Upper lobe of right lung (tissue), 1 donor: ENCODE measurements around the gene BTNL2. TPM values are rescaled to one million over a fixed set of nuclear protein-coding genes. Genes with fewer than 3 reads are reported as not detected.
"Not testable (repeated sequence)": the region's sequence is repeated elsewhere in the genome, so short reads cannot be mapped to it uniquely, and the experiment has no call there.

ENCODE experiments used
- ATAC-seq: fragments of 200-7000 bp; cut with Tn5 transposase; one replicate; pipeline ENCODE4 v1.9.1; 2020; ENCODE audit warnings: mild to moderate bottlenecking, moderate library complexity
- DNase-seq: peaks from one replicate; pipeline ENCODE4 v3.0.0-alpha.2; 2020
- H3K27ac ChIP-seq: fragments of 200-600 bp; one replicate; pipeline ENCODE4 v1.8.0; 2022
- H3K27me3 ChIP-seq: fragments of 200-600 bp; one replicate; pipeline ENCODE4 v1.8.0; 2022; ENCODE audit warnings: mild to moderate bottlenecking
- H3K36me3 ChIP-seq: fragments of 200-600 bp; one replicate; pipeline ENCODE4 v1.8.0; 2022
- H3K4me1 ChIP-seq: fragments of 200-600 bp; one replicate; pipeline ENCODE4 v1.8.0; 2022
- H3K4me3 ChIP-seq: fragments of 200-600 bp; one replicate; pipeline ENCODE4 v1.8.0; 2022; ENCODE audit warnings: mild to moderate bottlenecking
- H3K9me3 ChIP-seq: fragments of 200-600 bp; one replicate; pipeline ENCODE4 v1.8.0; 2022
- intact Hi-C: fragments of 100-400 bp; cut with DNase I; formaldehyde crosslinking; loops from one replicate; pipeline ENCODE4 v1.11.0; 2022
- total RNA-seq: library from RNA; stranded (reverse); fragmentation: NEBNext Ultra II Directional; extraction: Animal tissue kit (Norgen Biotek cat#: 25700); gene quantifications from one replicate; pipeline ENCODE4 v1.2.1, GENCODE V29; 2021
- TF ChIP-seq, protein P1 (sequence below): fragments of 200-600 bp; IDR thresholded peaks from one replicate; pipeline ENCODE4 v1.8.0; 2022; ENCODE audit warnings: antibody characterized with exemption
- donor health status: DM: no; HTN: yes; CAD: no; lungs with severe emphysema.

Gene BTNL2
- total RNA-seq, 1 donor from 2014 or later, result not detected

DNA sequence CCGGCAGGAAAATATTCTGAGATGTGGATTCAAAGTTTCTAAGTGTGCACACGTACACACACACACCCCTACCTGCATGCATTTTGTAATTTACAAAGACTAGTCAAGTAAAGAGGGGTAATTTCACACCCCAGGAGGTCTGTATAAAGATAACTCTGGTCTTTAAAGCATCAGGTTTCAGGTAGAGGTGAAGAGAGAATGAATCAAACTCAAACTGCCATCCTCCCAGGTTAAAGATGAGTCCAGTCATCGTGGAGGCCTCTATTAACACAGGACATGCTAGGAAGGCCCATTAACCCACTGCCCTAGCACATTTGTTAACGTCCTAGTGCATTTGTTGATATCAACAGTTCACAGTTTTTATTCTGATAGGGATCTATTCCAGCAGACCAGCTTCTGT lies 29.2 kb upstream of the BTNL2 start:
- no peaks in the 10 kb centered on the region for H3K36me3 ChIP-seq
- peak overlapping the region; percentile 84 for H3K27ac ChIP-seq
- TF ChIP-seq, protein P1, sequence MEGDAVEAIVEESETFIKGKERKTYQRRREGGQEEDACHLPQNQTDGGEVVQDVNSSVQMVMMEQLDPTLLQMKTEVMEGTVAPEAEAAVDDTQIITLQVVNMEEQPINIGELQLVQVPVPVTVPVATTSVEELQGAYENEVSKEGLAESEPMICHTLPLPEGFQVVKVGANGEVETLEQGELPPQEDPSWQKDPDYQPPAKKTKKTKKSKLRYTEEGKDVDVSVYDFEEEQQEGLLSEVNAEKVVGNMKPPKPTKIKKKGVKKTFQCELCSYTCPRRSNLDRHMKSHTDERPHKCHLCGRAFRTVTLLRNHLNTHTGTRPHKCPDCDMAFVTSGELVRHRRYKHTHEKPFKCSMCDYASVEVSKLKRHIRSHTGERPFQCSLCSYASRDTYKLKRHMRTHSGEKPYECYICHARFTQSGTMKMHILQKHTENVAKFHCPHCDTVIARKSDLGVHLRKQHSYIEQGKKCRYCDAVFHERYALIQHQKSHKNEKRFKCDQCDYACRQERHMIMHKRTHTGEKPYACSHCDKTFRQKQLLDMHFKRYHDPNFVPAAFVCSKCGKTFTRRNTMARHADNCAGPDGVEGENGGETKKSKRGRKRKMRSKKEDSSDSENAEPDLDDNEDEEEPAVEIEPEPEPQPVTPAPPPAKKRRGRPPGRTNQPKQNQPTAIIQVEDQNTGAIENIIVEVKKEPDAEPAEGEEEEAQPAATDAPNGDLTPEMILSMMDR, result no peak
- no peaks in the 10 kb centered on the region for H3K9me3 ChIP-seq
- H3K4me1 ChIP-seq, result peaks cover 10% of the 10 kb centered on the region
- intact Hi-C loops, result no loop called here
- DNase-seq (no peak), ATAC-seq (no peak)
- H3K27me3 ChIP-seq, result no peaks in the 10 kb centered on the region
- no peak overlapping the region for H3K4me3 ChIP-seq

GRCh38 chr6:32433950-32434349 lies 27.0 kb upstream of the BTNL2 start:
- DNase-seq, H3K9me3 ChIP-seq, H3K4me3 ChIP-seq, H3K27me3 ChIP-seq, H3K27ac ChIP-seq, H3K4me1 ChIP-seq, ATAC-seq, H3K36me3 ChIP-seq: not testable (repeated sequence)
- intact Hi-C loops, result loop anchor here (5.0 kb wide), 1 partner anchor 268 kb away; no protein-coding TSS in a partner anchor

DNA sequence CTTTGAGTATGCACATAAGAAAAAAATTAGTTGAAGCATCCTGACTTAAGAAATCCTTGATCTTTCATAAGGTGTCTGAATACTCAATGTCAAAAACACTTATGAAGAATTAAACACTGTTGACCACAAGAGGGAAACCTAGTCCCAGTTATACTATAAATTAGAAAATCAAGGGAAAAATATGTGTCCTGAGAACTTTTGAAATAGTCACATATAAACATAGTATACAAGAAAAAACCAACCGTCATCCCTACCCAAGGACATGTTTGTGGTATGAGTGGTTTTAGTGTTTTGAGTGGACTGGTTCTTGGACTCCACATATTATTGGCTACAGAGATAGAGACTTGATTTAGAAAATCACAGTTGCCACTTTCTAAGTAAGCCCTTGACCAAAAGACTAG lies 25.1 kb upstream of the BTNL2 start:
- no peaks in the 10 kb centered on the region for H3K36me3 ChIP-seq
- TF ChIP-seq, protein P1, result peak; percentile 55
- H3K4me3 ChIP-seq, result no peak overlapping the region
- H3K27me3 ChIP-seq, result no peaks in the 10 kb centered on the region
- DNase-seq (no peak), ATAC-seq (peak; percentile 55)
- H3K27ac ChIP-seq, result no peak overlapping the region
- no peaks in the 10 kb centered on the region for H3K9me3 ChIP-seq
- intact Hi-C loops, result loop anchor here (5.0 kb wide), 1 partner anchor 270 kb away; no protein-coding TSS in a partner anchor
- no peaks in the 10 kb centered on the region for H3K4me1 ChIP-seq

DNA sequence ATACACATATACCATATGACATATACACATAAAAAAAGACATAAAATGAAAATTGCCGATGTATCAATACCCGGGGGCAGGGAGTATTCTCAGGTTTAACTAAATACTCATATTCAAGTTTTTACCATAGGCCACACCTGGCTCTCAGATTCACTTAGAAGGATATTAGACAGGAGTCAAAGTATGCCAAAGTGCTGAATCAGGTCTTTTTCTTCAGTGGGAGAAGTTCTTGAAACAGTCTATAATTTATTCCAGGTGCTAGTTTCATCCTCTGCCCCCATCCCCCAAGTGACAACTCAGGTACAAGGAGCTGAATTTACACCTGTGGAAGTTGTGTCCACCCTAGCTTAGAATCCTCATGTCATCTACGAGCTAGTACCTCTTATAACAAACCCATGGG lies 24.2 kb upstream of the BTNL2 start:
- Histone ChIP-seq H3K36me3 (no peaks in the 10 kb centered on the region), H3K27me3 (no peaks in the 10 kb centered on the region), H3K9me3 (no peaks in the 10 kb centered on the region), H3K27ac (no peak overlapping the region), H3K4me1 (no peaks in the 10 kb centered on the region), H3K4me3 (no peak overlapping the region)
- TF ChIP-seq, protein P1, result no peak
- DNase-seq (no peak), ATAC-seq (no peak)
- intact Hi-C loops, result loop anchor here (5.0 kb wide), 1 partner anchor 271 kb away; no protein-coding TSS in a partner anchor

DNA sequence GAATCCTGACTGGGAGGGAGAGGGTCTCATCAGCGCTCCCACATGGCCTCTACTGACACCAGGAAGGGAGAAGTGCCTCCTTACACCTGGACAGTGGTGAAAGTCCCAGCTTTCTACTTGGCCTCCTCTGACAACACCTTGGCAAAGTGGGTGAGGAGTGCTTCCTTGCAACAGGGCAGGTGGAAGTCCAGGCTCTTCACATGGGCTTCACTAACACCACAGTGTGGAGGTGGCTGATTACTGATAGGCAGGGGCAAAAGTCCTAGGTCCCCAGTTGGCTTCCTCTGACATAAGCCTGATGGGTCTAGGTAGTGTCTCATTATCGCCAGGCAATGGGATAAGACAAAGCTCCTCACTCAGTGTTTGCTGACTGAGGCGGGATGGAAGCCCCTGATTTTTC lies 23.2 kb upstream of the BTNL2 start:
- intact Hi-C loops, result loop anchor here (5.0 kb wide), 1 partner anchor 272 kb away; no protein-coding TSS in a partner anchor
- no peaks in the 10 kb centered on the region for H3K9me3 ChIP-seq
- no peaks in the 10 kb centered on the region for H3K36me3 ChIP-seq
- H3K4me1 ChIP-seq, result no peaks in the 10 kb centered on the region
- ATAC-seq, result no peak
- no peak for DNase-seq
- no peak overlapping the region for H3K27ac ChIP-seq
- TF ChIP-seq, protein P1, result no peak
- no peak overlapping the region for H3K4me3 ChIP-seq
- no peaks in the 10 kb centered on the region for H3K27me3 ChIP-seq

- ATAC-seq (peak; percentile 66), DNase-seq (no peak)
- H3K4me3 ChIP-seq, result no peak overlapping the region
- H3K36me3 ChIP-seq, result no peaks in the 10 kb centered on the region
- no peaks in the 10 kb centered on the region for H3K27me3 ChIP-seq
- intact Hi-C loops, result no loop called here
- TF ChIP-seq, protein P1, result no peak
- H3K9me3 ChIP-seq, result no peaks in the 10 kb centered on the region
- no peak overlapping the region for H3K27ac ChIP-seq
- H3K4me1 ChIP-seq, result no peaks in the 10 kb centered on the region
Measured at GRCh38 chr6:32427934-32428474, 21.0 kb upstream of the BTNL2 start.
